Measurements from ENCODE around the gene BRME1.
"Not testable (repeated sequence)": the region's sequence is repeated elsewhere in the genome, so short reads cannot be mapped to it uniquely, and the experiment has no call there.

The BRME1 gene

DNA sequence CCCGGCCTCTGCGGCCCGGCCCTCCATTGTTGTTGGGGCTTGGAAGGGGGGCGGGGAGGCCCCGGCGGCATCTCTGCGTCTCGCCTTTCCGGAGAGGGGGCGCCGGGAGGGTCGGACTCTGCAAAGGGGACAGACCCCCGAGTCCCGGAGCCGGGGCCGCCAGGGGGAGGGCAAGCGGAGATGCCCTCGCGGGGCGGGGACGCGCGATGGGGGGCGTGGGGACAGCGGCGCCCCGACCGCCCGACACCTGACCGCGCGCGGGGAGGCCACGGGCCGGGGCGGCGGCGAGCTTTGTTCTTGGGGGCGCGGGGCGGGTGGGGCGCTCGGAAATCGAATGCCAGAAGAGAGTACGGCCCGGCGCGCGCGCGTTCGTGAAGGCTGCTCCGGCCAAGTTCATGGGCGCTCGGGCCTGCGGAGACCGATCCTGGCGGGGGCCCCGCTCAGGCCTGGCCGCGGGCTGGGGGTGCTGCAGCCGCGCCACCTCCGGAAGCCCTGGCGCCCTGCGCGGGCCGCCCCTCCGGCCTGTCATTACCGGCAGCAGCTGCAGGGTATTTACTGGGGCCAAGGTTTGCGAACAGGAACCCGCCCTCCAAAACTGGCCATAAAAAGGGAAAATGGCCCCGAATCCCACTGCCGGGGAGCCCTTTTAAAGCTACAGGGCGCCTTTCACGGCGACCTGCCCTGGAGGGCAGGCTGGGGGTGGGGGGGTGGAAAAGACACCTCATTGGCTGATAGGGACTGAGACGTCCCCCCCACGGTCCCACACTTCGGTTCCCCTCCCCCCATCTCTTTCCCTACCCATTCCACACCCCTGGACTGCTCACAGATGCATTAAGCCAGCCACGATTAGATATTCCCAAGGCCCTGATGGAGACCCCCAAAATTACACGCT lies 40.1 kb downstream of the BRME1 start:
- DNase-seq (ENCODE audit: low read depth in 2 of 2), result no peak

DNA sequence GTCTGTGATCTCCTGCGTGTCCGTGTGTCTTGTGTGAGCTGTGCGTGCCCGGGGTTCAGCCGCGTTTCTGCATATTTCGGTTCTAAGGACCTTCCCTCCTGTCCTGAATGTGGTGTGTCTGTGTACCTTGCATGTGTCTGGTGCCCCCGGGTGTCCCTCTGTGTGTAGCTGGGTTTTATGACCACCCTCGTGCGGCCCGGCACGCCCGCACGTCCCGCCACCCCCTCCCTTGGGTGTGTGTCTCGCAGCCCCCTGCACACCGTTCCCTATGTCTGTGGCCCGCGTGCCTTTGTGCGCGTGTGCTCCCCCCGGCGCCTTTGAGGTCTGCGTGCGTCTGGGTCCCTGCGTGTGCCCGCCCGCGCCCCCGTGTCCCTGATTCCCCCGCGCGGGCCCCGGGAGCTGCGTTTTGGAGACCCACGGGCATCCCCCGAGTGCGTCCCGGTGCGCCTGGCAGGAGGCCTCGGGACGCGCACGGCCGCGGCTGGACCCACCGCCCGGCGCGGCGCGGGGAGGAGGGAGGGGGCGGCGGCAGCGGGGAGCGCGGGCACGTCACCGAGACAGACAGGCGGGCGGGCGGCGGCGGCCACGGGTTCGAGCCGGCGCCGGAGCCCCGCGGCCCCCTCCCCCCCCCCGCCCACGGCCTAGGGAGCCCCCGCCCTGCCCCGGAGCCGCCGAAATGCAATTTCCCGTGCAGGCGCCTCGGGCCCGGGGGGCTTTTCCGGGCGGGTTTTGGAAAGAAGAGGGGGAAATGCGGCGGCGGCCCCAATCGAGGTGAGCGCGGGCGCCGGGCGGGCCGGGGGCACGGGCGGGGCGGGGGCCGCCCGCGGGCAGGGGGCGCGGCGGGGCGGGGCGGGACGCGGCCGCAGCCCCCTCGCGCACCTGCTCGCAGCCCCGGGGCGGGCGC lies 41.0 kb downstream of the BRME1 start:
- no peak for DNase-seq (ENCODE audit: low read depth in 2 of 2)

DNA sequence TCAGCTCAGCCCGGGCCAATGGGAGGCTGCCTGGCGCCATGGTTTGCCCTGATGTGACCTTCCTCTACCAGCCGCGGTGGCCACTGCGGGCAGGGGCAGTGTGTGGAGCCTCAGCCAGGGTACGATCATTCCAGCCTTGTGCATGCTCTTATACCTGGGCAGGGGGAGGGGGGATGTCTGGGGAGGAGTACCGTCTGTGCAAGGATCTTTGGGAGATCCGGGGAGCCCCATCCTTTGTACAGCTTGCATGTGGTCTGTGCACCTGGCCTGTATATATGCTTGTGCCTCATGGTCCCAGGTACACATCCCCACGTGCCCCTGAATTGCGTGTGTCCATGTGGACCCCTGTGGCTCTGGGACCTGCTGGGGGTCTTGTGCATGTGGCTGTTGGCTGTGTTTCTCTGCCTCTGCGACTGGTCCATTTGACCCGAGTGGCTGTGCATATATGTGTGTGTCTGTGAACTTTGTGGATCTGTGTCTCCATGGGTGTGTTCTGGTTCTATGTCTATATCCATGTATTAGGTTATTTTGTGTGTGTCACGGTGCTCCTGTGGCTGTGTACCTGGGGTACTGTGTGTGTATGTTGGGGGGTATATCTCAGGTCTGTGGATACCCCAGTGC lies 41.8 kb downstream of the BRME1 start:
- DNase-seq (ENCODE audit: low read depth in 2 of 2), result no peak

DNA sequence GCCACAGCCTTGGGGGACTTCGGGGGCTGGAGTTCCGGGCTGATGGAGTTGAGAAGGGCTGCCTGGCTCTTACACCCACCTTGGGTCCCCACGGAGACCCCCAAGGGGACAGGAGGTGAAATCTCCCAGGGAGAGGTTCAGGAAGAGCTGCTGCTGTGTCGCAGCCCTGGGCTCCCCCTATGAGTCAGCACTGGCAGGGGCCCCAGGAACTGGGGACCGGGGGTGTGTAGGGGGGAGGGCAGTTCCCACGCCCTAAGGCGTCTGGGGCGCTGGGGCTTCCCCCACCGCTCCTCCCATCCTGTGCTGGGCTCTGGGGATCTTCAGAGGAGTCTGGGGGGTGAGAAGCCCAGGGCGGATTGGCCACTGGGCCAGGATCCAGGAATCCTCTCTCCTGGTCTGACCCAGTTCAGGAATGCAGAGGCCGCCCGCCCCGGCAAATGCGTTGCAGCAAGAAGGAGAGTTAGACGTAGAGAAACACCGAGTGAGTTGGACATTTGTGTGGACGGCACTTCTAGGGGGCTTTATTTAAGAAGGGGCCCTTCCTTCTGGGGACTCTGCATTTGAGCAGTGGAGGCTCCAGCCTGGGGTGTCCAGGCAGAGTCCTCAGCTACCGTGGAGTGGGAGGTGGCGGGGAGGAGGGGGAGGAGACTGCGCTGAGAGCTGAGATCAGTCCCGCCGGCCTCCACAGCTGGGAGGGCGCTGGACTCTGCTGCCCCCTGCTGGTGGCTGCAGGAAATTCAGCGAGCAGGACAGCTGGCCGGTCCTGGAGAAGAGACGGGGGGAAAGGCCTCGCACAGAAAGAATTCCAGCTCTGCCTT lies 44.0 kb downstream of the BRME1 start:
- peak; percentile 74 to 87 for DNase-seq (ENCODE audit: low read depth in 2 of 2)

DNA sequence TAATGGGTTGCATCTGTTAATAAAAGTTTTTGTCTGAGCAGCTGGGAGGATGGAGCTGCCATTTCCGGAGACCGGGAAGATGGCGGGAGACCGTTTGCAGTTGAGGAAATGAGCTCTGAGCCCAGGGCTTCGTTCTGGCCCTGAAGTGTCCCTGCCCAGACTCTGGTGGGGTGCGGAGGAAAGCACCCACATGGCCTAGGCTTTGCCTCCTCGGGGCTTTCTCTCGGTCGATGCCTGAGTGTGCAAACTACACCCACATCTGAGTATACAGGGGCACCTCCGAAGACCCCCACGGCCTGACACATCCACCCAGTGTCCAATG lies 44.6 kb downstream of the BRME1 start:
- DNase-seq (ENCODE audit: low read depth in 2 of 2), result no peak

DNA sequence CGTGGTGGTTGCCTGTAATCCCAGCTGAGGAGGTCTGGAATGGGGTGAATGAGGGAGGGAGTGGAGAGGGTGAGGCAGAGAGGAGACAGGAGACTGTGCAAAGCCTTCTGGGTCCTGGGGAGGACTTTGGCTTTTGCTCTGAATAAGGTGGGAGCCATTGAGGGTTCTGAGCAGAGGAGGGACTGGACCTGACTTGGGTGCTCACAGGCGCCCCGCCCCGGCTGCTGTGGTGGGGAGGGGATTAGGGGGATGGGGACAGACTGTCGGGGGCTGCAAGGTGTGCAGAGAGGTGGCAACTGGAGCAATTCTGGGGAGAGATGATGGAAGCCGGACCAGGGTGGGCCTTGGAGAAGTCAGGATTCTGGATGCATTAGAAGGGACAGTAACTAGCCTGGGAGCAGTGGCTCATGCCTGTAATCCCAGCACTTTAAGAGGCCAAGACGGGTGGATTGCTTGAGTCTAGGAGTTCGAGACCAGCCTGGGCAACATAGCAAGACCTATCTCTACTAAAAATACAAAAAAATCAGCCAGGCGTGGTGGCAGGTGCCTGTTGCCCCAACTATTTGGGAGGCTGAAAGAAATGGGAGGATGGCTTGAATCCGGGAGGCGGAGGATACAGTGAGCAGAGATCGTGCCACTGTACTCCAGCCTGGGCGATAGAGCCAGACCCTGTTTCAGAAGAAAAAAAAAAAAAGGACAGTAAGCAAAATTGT lies 45.1 kb downstream of the BRME1 start:
- DNase-seq (ENCODE audit: low read depth in 2 of 2), result no peak

DNA sequence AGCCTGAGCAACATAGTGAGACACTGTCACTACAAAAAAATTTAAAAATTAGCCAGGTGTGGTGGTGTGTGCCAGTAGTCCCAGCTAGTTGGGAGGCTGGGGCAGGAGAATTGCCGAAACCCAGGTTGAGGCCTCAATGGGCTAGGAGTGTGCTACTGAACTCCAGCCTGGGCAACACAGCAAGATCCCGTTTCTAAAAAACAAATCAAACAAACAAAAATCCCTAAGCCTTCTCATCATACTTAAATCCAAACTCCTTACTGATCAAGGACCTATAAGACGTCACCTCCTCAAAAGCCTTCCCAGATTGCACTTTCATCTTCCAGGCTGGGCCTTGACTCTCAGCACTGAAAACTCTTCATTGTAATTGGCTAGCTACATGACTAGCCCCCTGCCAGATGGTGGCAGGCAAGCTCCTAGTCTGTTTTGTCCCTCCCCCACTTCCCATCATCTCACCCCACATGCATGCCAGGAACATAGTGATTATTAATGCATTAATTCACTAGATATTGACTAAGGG lies 46.5 kb downstream of the BRME1 start:
- no peak for DNase-seq (ENCODE audit: low read depth in 2 of 2)

DNA sequence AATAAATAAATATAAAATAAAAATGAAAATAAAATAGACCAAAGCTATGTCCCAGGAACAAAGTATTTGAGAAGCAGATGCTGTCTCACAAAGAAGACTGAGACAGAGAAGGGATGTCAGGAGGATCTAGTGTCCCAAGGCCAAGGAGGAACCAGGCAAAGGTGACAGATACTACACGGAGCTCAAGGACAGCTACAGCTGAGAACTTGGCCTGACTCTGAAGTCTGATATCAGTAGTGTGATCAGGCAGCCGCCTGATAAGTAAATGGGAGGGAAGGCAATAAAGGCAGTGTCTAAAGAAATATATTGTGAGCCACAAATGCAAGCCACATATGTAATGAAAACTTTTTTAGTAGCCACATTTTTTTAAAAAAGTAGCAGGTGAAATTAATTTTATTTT lies 49.4 kb downstream of the BRME1 start:
- no peak for DNase-seq (ENCODE audit: low read depth in 2 of 2)

DNA sequence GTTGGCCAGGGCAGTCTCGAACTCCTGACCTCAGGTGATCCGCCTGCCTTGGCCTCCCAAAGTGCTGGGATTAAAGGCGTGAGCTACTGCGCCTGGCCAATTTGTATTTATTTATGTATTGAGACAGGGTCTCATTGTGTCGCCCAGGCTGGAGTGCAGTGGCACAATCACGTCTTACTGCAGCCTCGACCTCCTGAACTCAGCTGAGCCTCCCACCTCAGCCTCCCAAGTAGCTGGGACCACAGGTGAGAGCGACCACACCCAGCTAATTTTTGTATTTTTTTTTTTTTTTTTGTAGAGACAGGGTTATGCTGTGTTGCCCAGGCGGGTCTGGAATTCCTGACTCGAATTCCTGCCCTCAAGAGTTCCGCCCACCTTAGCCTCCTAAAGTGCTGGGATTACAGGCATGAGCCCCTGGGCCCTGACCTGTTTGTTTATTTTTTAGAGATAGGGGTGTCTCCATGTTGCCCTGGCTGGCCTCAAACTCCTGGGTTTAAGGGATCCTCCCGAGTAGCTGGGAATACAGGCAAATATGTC lies 53.7 kb downstream of the BRME1 start:
- DNase-seq (ENCODE audit: low read depth in 2 of 2), result not testable (repeated sequence)

DNA sequence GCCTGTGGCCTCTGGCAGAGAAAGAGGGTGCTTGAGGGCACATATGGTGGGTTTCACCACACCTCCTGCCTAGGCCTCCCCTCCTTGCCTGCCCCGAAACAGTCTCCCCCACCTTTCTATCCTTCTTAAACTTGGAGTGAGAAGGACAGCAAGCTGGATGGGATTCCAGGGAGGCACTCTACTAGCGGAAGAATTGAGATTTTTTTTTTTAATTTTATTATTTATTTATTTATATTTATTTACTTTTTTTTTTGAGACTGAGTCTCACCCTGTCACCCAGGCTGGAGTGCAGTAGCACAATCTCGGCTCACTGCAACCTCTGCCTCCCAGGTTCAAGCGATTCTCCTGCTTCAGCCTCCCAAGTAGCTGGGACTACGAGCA lies 54.2 kb downstream of the BRME1 start:
- DNase-seq (ENCODE audit: low read depth in 2 of 2), result not testable (repeated sequence)

DNA sequence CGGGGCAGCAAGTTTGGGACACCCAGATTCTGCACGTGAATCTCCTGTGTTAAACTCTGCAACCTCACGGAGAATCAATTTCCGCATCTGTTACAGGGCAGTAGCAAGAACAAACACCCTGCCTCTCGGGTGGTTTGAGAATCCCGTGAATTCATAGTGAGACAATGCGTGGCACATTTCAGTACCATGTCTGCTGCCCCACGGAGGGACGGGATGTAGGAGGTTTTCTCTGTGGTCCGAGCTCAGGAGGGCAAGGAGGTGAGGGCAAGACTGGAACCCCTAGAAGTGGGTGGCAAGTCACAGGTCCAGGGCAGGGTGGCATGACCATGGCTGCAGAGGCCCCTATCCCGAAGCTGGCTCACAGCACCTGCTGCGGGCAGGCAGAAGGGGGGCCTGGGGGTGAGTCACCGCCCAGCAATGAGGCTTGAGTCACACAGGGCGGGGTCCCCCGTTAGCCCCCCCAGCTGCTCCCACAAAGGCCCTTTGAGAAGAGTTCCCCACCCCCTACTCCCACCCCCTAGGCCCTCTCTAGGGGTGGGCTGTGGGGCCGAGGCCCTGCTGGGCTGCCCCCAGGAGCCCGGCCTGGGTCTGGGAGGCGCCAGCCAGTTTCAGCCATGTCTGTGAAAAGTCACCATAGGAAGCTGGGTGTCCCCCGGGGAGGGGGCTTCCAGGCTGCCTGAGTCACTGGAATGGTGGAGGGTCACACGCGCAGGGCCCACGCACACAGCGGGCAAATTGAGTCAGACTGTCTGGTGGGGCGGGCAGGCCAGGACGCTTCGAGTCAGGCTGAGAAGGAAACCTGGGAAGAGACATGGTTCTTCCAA lies 54.8 kb downstream of the BRME1 start:
- DNase-seq (ENCODE audit: low read depth in 2 of 2), result no peak

DNA sequence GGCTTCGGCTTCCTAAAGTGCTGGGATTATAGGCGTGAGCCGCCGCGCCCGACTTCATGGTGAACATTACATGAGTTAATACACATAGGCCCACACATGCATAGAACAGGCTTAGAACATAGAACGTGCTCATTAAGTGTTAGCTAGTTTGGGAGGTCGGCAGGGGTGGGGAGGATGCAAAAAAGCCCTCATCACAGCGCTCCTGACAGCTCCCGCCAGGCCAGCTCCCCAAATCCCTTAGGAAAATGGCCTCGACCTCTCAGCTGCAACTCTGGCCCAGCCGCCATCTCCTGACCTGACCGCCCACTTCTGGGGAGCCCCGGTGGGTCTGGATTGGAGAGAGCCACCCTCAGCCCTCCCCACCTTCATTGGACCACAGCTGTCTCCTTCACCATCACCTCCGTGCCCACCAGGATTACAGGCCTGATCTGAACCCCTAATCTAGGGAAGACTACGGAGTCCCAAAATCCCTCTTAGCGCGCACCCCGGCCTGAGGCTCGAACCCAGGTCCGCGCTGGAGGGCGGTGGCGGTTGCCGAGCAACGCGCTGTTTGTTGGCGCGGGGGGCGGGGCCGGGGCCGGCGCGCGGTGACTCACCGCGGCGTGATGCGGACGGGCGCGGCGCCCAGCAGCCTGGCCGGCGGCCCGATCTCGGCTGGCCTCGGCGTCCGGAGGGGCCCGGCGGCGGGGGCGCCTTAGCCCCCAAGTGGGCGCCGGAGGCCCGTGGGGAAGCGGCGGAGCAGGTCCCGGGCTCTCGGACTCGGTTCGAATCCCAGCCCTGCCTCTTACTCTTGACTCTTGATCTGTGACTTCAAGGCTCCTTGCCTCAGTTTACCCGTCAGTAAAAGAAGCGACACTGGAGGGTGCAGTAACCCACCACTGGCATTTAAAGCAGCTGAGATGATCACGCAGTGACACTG lies 55.7 kb downstream of the BRME1 start:
- DNase-seq (ENCODE audit: low read depth in 2 of 2), result peak in 1 of 2 donors; percentile 60

DNA sequence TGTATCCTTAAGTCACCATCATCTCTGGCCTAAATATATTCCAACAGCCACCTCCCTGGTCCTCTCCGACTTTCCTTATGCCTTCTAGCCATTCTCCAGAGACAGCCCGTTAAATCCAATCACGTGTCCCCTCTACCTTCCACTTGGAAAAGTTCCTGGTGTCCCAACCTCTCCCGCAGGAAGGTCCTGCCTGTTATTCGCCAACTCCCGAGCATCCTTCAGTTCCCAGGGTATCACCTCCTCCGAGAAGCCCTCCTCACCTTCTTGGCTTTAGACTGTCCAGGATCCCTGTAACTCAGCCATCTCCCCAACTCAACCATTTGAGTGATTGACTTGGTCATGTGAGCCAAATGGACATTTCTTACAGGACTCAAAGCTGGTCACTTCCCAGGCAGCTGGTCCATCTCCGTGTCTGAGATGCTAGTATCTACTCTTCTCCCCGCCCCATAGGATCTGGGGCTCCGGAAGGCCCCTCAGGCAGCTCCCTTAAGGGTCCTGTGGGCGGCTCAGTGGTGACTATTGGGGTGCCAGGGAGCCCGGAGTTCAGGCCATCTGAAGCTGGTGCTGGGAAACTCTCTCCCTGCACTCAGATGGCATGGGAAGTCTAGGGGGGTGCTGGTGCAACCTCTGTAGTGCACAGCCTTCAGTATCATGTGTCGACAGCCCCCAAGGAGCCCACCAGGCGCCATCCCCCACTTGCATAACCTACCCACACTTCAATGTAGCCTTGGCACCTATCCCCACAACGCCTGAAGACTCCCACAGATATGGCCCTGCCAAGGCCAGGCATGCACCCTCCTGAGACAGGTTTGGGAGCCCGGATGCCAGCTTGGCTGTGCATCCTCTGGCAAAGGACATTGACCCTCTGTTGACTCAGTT lies 56.9 kb downstream of the BRME1 start:
- DNase-seq (ENCODE audit: low read depth in 2 of 2), result no peak

DNA sequence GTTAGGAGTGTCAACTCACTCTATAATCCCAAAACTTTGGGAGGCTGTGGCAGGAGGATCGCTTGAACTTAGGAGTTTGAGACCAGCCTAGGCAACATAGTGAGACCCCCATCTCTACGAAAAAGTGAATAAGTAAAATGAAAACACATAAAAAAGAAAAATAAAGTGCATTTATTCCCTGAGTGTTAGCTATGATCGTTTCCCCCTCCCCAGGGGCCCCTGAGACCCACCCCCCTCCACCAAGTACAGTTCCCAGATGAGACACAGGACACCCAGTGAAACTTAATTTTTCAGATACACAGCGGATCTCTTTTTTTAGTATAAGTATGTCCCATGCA lies 57.6 kb downstream of the BRME1 start:
- no peak for DNase-seq (ENCODE audit: low read depth in 2 of 2)

DNA sequence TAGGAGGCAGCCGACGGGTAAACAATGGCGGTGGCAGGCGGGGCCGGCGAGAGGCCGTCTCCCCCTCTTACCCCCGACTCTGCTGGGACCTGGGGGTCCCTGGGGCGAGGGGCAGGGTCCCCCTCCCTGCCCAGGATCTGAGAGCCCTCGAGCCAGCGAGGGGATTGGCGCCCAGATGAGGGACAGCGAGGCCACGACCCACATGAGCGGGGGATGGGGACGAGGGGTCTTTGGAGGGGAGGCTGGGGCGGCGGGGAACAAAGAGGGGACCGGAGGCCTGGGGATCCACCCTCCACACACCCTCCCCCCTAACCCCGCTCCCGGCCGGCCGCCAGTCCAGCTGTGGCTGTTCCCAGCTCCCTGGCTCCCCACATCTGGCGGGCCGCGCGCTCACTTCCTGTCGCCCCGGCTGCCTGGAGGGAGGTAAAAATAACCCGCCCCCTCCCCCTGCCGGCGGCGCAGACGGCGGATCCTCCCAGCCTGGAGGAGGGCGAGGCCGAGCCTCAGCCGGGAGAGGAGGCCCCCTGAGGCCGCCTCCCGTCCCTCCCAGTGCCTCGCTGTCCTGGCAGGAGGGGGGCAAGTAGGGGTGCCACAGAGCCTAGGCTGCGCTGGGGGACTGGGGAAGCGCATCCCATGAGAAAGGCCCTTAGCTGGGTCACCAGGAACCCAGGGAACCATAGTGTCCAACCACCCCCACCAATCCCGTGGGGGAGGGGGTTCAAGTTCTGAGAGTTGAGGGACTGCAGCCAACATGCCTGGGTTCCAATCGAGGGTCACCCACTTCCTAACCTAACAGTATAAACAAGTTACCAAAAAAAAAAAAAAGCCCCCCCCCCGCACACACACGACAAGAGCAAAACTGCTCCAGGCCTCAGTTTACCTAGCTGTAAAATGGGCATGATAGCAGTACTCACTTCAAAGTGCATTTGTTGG lies 58.2 kb downstream of the BRME1 start:
- peak; percentile 69 to 79 for DNase-seq (ENCODE audit: low read depth in 2 of 2)

Data from stimulated activated CD4-positive, alpha-beta T cell treated with anti-CD3 and anti-CD28 coated beads, Interleukin-15, amount 100 ng/mL, for 48 hours (primary cell).